Measurements from ENCODE around the gene CRACR2B. TPM values are rescaled to one million over a fixed set of nuclear protein-coding genes. Genes with fewer than 3 reads are reported as not detected.

The CRACR2B gene
- total and polyA plus RNA-seq, 2 of the 13 experiments (the other 11 are each of a cell fraction or from before 2014, with no cell fraction given): 14.9 to 21.0 TPM

DNA sequence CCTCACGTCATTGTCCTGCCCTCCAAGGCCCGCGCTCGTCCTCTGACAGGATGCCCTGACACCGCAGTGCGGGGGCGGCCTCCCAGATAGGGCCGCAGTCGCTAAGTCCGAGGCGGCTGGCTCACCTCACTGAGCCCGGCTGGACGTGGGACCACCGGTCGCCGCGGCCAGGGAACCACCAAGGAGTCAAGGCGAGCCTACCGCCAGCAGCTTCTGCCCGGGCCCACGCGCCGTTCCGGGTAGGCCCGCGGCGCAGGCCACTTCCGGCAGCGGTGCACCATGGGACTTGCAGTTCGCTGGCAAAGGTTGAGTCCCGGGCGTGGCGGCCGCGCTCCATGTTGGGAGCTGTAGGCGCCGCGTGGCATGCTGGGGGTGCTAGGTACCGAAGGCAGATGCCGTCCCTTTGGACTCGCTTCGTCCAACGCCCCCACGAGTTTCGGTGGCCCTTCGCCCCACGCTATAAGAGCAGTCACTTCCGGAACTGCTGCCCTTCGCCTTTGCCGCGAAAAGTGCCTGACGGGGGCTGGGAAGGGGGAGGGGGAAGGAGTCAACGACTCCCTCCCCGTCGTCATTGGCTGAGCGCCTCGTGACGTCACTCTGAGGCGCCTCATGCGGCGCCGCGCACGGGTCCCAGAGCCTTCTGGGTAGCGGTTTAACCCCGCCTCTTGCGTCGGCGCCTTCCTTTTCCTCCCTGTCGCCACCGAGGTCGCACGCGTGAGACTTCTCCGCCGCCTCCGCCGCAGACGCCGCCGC, 18.3 kb upstream of the CRACR2B start, which contains the start of gene RPLP2 (continued):
- TF ChIP-seq, protein P1, sequence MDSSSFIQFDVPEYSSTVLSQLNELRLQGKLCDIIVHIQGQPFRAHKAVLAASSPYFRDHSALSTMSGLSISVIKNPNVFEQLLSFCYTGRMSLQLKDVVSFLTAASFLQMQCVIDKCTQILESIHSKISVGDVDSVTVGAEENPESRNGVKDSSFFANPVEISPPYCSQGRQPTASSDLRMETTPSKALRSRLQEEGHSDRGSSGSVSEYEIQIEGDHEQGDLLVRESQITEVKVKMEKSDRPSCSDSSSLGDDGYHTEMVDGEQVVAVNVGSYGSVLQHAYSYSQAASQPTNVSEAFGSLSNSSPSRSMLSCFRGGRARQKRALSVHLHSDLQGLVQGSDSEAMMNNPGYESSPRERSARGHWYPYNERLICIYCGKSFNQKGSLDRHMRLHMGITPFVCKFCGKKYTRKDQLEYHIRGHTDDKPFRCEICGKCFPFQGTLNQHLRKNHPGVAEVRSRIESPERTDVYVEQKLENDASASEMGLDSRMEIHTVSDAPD (CRISPR knock-in tag; IDR thresholded peaks at IDR 0.05): 0 out of 2 replicates have a peak, but pooled peaks have one; percentile 68
- TF ChIP-seq ZC3H13 (CRISPR knock-in tag; IDR thresholded peaks at IDR 0.05) (no peak), ZNF496 (CRISPR knock-in tag; IDR thresholded peaks at IDR 0.05; ENCODE audit: insufficient replicate concordance) (no peak), ZNF883 (CRISPR knock-in tag; IDR thresholded peaks at IDR 0.05; ENCODE audit: not compliant biosample characterization) (peak; percentile 95), DMAP1 (CRISPR knock-in tag; IDR thresholded peaks at IDR 0.05) (peak; percentile 96), HOXA9 (CRISPR knock-in tag; IDR thresholded peaks at IDR 0.05; ENCODE audit: borderline replicate concordance) (peak; percentile 84), FOXM1 (CRISPR knock-in tag; IDR thresholded peaks at IDR 0.05) (no peak)
- TF ChIP-seq, protein P2, sequence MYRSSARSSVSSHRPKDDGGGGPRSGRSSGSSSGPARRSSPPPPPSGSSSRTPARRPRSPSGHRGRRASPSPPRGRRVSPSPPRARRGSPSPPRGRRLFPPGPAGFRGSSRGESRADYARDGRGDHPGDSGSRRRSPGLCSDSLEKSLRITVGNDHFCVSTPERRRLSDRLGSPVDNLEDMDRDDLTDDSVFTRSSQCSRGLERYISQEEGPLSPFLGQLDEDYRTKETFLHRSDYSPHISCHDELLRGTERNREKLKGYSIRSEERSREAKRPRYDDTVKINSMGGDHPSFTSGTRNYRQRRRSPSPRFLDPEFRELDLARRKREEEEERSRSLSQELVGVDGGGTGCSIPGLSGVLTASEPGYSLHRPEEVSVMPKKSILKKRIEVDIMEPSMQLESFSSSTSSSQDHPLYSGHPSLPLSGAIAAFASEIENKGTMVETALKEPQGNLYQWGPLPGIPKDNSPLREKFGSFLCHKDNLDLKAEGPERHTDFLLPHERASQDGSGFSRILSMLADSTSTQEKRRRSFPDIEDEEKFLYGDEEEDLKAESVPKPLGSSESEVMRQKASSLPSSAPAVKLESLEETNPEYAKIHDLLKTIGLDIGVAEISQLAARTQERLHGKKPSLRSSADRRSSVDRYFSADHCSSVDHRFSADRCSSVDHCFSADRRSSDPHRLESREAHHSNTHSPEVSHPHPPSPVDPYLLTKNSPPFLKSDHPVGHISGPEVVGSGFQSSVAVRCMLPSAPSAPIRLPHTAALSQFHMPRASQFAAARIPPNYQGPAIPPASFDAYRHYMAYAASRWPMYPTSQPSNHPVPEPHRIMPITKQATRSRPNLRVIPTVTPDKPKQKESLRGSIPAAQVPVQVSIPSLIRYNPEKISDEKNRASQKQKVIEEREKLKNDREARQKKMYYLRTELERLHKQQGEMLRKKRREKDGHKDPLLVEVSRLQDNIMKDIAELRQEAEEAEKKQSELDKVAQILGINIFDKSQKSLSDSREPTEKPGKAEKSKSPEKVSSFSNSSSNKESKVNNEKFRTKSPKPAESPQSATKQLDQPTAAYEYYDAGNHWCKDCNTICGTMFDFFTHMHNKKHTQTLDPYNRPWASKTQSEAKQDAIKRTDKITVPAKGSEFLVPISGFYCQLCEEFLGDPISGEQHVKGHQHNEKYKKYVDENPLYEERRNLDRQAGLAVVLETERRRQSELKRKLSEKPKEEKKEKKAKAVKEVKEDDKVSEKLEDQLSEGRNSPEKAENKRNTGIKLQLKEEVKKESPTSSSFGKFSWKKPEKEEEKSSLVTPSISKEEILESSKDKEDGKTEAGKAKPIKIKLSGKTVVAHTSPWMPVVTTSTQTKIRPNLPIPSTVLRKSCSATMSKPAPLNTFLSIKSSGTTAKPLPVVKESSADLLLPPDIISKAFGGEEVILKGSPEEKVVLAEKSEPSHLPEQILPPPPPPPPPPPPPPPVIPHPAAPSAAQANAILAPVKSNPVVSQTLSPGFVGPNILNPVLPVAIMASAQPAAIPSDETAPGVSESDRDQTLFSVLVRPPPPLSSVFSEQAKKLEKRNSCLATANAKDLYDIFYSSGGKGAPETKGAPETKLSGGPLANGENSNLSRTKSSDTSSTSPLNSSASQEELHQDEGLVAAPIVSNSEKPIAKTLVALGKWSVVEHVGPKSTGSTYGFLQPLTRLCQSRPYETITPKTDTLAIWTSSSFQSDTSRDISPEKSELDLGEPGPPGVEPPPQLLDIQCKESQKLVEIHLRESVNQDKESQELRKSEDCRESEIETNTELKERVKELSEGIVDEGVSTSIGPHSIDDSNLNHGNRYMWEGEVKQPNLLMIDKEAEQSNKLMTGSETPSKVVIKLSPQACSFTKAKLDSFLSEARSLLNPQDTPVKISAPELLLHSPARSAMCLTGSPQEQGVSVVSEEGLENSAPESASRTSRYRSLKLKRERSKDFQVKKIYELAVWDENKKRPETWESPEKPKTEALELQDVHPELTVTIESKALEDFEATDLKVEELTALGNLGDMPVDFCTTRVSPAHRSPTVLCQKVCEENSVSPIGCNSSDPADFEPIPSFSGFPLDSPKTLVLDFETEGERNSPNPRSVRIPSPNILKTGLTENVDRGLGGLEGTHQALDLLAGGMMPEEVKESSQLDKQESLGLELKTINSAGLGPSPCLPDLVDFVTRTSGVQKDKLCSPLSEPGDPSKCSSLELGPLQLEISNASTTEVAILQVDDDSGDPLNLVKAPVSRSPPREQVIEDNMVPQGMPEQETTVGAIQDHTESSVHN (CRISPR knock-in tag; IDR thresholded peaks at IDR 0.05): no peak
- TF ChIP-seq, protein P3, sequence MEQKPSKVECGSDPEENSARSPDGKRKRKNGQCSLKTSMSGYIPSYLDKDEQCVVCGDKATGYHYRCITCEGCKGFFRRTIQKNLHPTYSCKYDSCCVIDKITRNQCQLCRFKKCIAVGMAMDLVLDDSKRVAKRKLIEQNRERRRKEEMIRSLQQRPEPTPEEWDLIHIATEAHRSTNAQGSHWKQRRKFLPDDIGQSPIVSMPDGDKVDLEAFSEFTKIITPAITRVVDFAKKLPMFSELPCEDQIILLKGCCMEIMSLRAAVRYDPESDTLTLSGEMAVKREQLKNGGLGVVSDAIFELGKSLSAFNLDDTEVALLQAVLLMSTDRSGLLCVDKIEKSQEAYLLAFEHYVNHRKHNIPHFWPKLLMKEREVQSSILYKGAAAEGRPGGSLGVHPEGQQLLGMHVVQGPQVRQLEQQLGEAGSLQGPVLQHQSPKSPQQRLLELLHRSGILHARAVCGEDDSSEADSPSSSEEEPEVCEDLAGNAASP (CRISPR knock-in tag; IDR thresholded peaks at IDR 0.05; ENCODE audit: borderline replicate concordance): peak; percentile 49; the same call in 1 of the 2 replicates

All from HepG2 (cell line).